Panc1 (cell line): ENCODE results near the gene SUV39H1.
"Not testable (repeated sequence)": the region's sequence is repeated elsewhere in the genome, so short reads cannot be mapped to it uniquely, and the experiment has no call there.

Experiments
- POLR2AphosphoS5 ChIP-seq: IDR thresholded peaks from 2 replicates; pipeline ENCODE4 v1.6.1; 2012; ENCODE audit warnings: mild to moderate bottlenecking, low read depth, low read length, moderate library complexity
- SIN3A ChIP-seq: IDR thresholded peaks from 2 replicates; pipeline ENCODE4 v1.6.1; 2012; ENCODE audit warnings: low read depth, mild to moderate bottlenecking, low read length, moderate library complexity, borderline replicate concordance; ENCODE audit not compliant: insufficient read depth
- TCF7L2 ChIP-seq: IDR thresholded peaks from 2 replicates; pipeline ENCODE4 v1.6.1; 2011; ENCODE audit warnings: mild to moderate bottlenecking, low read depth, low read length, inconsistent platforms
- TF ChIP-seq, protein P1 (sequence below): fragments of 450-650 bp; IDR thresholded peaks from 2 replicates; pipeline ENCODE4 v1.5.1; 2017; ENCODE audit warnings: mild to moderate bottlenecking

DNA sequence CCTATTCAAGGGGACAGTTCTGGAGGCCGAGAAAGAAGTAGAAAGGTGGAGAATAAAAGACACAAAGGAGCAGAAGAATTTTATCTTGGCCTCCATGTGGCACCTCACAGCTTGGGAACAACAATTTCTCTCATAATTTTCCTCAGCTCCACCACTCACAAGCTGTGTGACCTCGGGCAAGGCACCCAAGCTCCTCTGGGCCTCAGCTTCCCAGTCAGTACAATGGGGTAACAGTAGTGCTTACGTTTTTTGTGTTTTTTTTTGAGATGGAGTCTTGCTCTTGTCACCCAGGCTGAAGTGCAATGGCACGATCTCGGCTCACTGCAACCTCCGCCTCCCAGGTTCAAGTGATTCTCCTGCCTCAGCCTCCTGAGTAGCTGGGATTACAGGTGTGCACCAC lies 15.6 kb upstream of the SUV39H1 start:
- TF ChIP-seq, protein P1, sequence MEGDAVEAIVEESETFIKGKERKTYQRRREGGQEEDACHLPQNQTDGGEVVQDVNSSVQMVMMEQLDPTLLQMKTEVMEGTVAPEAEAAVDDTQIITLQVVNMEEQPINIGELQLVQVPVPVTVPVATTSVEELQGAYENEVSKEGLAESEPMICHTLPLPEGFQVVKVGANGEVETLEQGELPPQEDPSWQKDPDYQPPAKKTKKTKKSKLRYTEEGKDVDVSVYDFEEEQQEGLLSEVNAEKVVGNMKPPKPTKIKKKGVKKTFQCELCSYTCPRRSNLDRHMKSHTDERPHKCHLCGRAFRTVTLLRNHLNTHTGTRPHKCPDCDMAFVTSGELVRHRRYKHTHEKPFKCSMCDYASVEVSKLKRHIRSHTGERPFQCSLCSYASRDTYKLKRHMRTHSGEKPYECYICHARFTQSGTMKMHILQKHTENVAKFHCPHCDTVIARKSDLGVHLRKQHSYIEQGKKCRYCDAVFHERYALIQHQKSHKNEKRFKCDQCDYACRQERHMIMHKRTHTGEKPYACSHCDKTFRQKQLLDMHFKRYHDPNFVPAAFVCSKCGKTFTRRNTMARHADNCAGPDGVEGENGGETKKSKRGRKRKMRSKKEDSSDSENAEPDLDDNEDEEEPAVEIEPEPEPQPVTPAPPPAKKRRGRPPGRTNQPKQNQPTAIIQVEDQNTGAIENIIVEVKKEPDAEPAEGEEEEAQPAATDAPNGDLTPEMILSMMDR = not testable (repeated sequence)
- not testable (repeated sequence) for TF ChIP-seq POLR2AphosphoS5, TCF7L2, SIN3A
